ENCODE data around the gene LEAP2. TPM values are rescaled to one million over a fixed set of nuclear protein-coding genes. Genes with fewer than 3 reads are reported as not detected.
"Not testable (repeated sequence)": the region's sequence is repeated elsewhere in the genome, so short reads cannot be mapped to it uniquely, and the experiment has no call there.

Gene LEAP2
- total RNA-seq, 1 experiment from 2014 or later: 0.25 TPM

DNA sequence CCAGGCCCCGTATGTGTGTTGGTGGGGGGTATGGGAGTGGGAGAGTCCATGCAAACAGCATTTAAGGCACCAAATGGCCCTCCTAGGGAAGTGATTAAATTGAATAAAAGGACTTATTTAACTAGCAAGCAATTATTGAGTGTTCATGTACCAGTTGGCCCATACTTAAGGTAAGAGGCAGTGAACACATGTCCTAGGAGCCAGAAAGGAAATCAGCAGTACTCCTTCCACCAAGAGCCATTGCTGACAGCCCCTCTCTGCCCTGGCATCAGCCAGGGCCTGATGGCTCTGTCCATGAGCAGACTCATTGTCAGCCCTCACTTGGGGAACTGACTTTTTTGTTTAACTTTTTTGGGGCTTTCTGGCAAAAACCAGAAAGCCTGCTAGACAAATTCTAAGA, 32.6 kb upstream of the LEAP2 start:
- DNase-seq (ENCODE audit: low spot score): no peak

DNA sequence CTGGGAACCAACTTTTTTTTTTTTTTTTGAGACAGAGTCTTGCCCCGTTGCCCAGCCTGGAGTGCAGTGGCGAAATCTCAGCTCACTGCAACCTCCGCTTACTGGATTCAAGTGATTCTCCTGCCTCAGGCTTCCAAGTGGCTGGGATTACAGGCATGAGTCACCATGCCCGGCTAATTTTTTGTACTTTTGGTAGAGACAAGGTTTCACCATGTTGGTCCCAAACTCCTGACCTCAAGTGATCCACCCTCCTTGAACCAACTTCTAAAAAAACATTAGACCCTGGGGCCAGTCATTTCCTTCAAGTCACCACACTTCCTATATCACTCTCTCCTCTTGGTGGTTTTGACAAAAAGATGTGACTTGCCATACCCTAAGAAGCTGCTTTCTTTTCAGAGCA, 32.2 kb upstream of the LEAP2 start:
- peak; percentile 75 for DNase-seq (ENCODE audit: low spot score)

DNA sequence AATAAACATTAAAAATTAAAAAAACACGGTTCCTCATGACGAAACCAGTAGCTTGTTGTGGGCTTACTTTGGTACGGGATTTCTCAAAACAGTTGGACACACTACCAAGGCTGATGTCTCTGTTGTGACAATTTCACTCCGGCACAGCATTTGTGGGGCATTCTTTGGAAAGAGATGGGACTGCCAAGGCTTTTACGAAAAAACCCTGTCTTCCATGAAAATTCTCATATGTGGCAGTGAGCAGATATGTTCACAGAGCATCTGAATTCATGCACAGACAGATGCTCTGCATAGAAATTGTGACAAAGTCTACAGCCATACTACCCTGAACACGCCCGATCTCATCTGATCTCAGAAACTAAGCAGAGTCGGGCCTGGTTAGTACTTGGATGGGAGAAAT, 25.2 kb upstream of the LEAP2 start:
- no peak for DNase-seq (ENCODE audit: low spot score)

DNA sequence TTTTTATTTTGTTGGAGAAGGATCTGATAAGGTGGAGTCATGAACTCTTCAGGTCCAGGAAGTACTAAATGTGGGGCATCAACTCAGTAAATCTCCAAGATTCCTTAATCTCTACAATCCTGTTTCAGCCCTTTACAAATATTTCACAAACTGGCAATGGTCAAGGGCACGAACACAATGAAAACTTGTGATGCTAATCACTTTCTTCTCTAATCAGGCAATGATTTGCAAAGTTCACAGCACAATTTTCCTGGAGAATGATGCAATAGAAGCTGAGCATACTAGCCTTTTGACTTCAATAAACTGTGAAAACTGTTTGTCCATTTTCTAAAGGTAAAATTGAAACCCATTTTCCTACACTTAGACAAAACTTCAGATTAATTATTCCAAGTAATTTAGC, 24.1 kb upstream of the LEAP2 start:
- DNase-seq (ENCODE audit: low spot score): no peak

DNA sequence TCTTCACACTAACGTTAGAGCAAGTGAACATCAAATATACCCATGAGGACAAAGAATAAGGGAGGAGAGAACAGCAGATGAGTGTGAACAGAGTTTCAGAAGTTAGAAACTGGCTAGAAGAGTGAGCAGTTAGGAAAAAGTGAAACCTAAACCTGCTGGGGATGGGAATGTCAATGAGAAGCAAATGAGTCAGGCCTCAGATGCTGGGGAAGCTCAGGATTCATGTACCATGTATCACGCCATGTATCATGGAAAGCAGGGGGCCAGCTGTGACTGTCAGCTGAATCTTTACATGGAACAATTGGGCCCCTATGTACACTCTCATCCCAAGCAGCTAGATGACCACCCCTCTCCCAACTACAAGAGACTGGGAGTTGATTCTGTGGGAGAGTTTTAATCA, 23.4 kb upstream of the LEAP2 start:
- no peak for DNase-seq (ENCODE audit: low spot score)

DNA sequence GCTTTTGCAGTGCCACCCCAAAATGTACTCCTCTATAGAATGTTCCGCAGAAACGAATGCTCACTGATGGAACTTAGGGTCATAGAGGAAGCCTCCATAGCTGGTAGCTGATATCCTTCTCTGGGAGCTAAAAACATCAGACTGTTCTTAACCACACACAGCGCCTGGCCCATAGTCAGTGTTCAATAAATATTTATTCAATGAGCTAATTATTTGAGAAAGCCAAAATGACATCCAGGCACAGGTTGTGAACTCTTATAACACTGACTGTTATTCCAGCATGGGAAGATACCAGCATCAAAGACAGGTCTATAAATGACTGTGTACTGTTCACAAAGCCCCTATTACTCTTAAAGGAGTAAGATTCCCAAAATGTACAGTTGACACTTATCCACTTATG, 20.1 kb upstream of the LEAP2 start:
- DNase-seq (ENCODE audit: low spot score): no peak

DNA sequence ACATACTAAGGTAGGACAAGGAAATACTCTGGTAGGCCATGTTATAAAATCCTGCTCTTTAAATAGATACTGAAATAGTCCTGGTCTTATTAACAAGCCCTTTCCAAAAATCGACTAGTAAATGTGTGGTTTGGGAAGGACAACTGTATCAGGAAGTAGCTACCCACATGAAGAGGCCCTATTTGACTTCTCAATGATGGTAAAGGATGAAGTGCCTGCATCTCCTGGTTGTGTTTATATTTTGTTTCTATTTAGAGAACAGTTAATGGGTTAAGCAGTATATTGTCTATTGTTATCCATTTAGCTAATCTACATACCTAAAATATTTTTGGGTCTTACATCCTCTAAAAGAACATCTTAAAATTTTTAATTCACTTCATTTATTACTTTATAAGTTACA, 19.7 kb upstream of the LEAP2 start:
- no peak for DNase-seq (ENCODE audit: low spot score)

DNA sequence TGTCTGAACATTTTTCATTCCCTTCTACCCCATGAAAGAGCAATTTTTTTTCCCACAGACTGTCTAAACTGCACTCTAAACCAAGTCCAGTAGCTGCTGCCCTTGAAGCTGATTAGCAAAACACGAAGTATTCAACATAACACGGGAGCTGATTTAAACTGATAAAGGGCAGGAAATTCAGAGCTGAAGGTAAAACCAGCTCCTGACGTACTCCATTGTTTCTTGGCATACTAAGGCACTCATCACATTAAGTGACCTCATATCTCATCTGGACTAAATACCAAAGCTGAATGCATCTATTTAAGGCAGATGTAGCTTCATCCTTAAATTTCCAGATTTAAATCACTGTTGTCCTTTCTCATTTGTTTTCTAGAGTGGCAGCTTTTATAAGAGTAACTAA, 19.2 kb upstream of the LEAP2 start:
- no peak for DNase-seq (ENCODE audit: low spot score)

DNA sequence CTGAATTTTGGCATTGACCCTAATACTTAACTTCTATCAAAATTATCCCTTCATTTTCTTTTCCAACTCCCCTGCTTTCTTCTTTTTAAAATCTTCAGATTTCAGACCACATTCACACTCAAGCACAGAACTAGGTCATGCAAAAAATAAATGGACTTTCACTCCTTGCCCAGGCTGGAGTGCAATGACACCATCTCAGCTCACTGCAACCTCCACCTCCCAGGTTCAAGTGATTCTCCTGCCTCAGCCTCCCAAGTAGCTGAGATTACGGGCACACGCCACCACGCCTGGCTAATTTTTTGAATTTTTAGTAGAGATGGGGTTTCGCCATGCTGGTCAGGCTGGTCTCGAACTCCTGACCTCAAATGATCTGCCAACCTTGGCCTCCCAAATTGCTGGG, 18.5 kb upstream of the LEAP2 start:
- DNase-seq (ENCODE audit: low spot score): not testable (repeated sequence)

DNA sequence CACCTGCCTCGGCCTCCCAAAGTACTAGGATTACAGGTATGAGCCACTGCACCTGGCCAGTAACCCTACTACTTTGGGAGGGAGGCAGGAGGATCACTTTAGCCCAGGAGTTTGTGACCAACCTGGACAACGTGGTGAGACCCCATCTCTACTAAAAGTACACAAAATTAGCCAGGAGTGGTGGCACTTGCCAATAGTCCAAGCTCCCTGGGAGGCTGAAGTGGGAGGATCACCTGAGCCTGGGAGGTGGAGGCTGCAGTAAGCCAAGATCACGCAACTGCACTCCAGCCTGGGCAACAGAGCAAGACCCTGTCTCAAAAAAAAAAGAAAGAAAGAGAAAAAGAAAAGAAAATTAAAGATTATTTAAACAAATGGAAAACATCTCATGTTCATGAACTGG, 17.5 kb upstream of the LEAP2 start:
- no peak for DNase-seq (ENCODE audit: low spot score)

DNA sequence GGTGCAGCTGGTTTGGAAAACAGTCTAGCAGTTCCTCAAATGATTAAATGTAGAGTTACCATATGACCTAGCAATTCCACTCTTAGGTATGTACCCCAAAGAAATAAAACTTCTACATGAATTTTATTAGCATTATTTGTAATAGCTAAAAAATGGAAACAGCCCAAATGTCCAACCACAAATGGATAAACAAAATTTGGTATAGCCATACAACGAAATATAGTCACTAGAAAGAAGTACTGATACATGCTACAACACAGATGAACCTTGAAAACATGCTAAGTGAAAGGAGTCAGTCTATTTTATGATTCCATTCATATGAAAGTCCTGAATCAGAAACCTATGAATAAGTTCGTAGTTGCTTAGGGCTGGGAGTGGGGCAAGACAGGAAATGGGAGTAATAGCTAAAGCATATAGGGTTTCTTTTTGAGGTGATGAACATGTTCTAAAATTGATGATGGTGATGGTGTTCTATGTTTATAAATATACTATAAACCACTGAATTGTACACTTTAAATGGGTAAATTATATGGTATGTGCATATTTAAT, 13.5 kb upstream of the LEAP2 start:
- no peak for DNase-seq (ENCODE audit: low spot score)

DNA sequence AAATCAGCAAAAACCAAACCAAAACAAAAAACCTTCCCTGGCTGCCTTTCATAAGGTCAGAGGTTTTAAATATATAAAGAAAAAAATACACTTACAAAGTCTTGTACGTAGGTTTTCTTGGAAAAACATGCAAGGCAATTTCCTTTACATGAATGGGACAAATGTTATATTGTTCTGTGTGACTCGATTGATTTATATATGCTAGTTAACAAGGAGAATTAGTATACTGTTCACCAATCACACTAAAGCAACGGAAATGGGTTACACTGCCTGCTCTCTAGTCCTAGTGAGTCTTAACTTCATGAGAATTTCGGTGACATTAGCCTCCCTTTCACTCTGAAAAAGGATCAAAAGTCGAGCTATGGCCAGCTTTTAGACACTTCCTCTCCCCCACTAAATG, 12.7 kb upstream of the LEAP2 start:
- DNase-seq (ENCODE audit: low spot score): no peak

DNA sequence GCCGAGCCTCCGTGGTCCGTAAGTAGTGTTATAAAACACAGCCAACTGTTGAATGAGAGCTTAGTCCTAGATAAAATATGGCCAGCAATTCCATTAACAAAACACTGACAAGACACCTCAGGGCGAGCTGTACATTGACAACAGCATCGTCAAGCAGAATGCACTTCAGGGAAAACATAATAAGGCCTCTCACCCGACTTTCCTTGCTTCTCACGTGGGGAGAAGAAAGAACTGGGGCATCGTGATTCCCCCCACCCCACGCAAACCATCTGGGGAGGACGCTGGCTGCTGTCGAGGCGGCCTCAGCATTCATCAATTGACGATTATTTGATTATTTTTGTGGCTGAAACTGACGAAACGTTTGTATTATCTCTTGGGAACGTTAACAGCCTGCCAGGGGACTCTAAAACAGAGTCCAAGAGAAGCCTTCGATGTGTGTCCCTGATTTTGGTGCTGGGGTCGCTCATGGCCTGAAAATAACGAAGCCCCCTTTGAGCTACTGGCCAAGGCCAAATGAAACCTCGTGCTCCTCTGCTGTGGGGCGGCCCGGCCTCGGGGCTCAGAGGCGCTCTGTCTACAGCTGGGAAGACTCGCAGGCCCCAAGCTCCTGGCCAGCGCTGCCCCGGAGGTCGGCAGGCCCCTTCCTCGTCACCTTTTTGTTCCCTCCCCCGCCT, 7.7 kb upstream of the LEAP2 start:
- no peak for DNase-seq (ENCODE audit: low spot score)

DNA sequence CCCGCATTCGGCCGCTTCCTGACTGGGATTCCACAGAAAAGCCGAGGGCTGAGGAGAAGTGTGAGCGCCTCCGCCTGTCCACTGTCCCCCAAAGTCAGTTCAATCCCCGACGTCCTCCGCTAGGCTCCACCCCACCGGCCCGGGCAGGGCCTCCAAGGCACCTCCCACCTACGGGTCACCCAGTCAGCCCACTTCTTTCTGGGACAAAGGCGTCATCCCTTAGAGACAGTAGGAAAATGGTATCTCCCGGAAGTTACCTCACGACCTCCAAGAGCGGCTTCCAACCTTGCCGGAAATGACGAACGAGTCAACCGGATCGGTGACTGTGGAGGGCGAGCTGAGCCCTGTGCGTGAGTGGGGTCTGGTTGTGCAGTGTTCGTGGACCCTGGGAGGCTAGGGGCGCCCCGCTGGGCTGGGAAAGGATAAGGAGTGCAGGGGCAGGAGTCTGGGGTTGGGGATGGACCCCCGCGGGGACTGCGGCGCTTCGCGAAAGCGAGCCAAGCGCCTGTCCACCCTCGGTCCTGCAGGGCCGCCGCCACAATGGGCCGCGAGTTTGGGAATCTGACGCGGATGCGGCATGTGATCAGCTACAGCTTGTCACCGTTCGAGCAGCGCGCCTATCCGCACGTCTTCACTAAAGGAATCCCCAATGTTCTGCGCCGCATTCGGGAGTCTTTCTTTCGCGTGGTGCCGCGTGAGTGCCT, 7.0 kb upstream of the LEAP2 start, which contains the start of the genes GDF9 and UQCRQ:
Gene GDF9, minus strand, starts transcription at position 128 of the 704 bp plus-strand sequence. CDS start 1,936 bp downstream, outside the sequence.
Gene UQCRQ, plus strand, starts transcription at position 301 of the 704 bp plus-strand sequence. Its CDS starts 240 bp downstream, at position 541.
- peak; percentile 100 for DNase-seq (ENCODE audit: low spot score)

DNA sequence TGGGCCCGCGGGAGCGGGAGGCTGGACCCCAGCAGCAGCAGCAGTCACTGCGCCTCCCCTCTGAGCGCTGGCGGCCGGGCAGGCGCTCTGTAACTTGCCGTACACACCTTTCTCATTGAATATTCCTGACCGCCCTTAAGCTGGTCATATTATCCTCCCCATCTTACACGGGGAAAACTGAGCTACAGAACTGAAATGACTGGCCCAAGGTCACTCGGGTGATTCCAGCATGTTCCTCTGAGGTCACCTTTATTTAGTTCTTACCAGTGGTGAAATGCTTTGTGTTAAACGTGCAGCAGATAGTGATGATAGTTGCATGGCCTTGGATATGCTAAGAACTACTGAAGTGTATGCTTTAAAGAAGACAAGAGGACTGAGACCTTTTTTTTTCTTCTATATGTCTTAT, 6.4 kb upstream of the LEAP2 start:
- no peak for DNase-seq (ENCODE audit: low spot score)

DNA sequence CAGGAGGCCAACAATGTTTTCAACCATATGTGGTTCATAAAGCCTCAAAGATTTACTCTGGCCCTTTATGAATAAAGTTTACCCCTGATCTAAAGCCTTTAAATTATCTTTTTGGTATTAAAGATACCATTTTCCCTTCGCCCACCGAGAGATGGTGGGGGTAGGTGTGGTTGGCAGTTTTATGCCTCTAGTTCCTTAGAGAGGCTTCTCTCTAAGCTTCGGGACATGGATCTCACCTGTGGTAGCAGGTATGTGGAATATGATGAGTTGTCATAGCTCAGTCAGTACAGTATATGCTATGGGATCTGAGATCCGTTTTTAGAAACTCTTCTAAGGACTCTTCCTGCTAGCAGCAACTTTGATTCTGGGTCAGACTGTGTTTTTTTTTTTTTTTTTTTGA, 4.7 kb upstream of the LEAP2 start:
- no peak for DNase-seq (ENCODE audit: low spot score)

DNA sequence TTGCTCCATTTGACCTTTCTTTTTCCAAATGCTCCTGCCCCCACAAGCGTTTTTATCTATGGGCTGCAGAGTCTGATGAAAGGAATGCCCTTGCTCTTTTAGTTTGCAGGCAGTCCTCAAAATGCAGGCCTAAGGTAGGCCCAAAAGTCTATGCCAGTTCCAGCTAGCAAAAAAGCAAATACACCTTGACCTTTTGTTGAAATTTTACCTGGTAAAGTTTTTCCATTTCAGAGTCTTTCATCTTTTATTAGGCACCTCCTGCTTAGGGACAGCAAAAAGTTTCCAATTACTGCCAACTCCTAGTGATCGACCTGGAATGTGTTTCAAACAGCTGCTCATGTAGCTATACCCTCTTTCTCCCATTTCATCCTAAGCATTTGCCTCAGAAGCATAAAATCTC, 2.7 kb upstream of the LEAP2 start:
- DNase-seq (ENCODE audit: low spot score): no peak

DNA sequence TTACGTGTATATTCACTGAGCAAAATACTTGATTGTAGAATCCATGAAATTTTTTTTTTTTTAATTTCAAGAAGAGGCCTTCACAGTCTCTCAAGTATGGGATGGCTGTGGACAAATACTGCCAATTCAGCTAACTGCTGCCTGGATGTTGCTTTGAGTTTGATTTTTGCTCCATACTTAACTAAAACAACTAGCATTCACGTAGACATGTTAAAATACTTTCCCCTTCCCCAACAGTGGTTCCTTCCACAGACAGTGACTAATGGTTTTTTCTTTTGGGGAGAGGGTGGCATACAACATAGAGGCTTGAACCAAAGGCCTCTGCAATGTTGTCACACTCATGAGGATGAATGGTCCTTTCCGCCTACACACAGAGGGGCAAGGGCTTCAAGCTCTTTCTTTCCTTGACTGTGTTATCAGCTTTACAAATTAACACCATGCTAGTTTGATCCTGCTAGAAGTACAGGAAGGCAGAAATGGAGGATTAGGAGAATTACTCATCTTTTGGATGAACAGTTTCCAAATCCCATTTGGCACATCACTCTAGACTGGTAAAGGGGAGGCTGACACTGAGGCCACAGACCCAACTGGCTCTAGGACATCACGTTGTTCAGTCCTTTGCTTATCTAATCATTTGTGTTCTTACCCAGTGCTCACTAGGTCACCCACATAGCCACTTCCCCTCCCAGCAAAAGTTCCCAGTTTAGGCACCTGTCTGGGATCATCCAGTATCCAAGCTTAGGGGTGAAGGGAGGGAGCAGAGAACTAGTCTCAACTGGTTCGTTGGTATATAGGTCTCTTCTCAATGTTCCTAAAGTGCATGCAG, 1.8 kb upstream of the LEAP2 start:
- DNase-seq (ENCODE audit: low spot score): no peak

DNA sequence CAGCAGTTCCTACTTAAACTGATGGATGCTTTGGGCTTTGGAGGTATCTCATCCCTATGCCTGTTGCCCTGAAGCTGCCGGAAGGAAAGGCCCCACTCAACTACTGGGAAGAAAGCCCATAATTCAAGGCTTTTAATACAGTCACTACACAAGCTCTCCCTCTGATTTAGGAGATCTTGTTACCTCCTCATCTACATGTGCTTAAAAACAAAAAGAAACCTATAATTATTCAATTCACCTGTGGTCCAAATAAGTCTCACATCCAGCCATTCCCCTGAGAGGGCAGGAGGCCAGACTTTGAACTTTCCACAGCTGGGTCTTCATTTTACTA, 715 bp upstream of the LEAP2 start:
- no peak for DNase-seq (ENCODE audit: low spot score)

DNA sequence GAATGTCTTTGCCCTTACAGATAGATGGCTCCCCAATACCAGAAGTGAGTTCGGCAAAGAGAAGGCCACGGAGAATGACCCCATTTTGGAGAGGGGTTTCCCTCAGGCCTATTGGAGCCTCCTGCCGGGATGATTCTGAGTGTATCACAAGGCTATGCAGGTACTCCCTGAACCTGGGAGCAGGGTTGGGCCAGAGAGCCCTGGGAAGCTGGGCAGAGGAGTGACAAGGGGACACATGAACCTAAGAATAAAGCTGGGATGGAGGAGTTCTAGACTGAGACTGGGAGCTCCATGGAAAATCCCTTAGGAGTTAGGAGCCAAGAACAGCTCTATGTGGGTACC, 433 bp downstream of the LEAP2 start:
- no peak for DNase-seq (ENCODE audit: low spot score)

DNA sequence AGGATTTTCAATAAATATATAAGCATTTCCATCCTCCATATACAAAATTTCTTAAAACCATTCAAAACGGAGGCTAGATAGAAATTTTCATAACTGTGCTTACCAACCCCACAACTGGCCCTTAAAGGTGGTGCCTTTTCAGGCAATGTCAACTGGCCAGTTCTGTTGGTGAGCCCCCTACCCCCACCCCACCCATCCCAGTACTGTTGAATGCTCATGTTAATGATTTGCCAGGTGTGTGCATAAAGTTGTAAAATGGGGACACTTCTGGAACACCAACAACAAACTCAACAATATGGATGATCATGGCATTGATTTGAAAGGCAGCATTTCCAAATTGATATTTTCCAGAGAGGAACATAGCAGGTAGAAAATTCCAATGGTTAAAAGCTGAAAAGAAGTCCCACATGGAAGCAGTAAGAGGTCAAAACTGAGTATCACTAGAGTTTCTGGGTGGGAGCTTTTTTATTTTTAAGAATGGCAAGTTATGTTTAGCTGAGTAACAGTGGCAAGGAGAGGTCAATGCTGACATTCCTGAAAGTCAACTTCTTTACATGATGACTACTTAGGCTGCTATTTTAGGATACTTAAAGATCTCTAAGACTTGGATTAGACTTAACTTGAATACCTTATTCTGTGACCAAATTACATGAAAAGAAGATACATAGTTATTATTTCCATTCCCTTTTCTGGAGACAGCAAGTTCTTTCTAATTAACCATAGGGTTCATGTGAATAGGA, 2.7 kb downstream of the LEAP2 start:
- DNase-seq (ENCODE audit: low spot score): no peak

DNA sequence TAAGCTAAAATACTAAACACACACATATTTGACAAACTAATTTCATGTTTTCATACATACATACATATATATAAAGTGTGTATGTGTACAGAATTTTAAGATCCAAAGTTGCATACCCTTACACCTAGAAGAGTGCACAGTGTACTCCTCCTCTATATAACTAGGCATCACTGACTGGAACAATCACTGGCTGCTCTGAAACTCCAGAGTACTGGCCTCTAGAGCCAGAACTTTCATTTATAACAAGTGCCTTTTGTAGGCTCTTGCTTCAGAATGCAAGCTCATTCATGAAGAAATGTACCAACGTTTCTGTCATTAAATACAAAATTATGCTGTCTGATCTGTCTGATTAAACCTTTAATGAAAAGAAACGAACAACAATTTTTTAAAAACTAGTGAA, 4.0 kb downstream of the LEAP2 start:
- DNase-seq (ENCODE audit: low spot score): no peak

Measured in H4 (cell line).